22Rv1 (cell line): ENCODE results near the gene A3GALT2.
A peak's percentile ranks its signal among the peaks of the same experiment; 100 is the strongest.

Experiments
- ZFX ChIP-seq: fragments of 450-650 bp; IDR thresholded peaks from 2 replicates; pipeline ENCODE4 v1.6.1; 2017; ENCODE audit warnings: antibody characterized with exemption, borderline replicate concordance
- TF ChIP-seq, protein P1 (sequence below): fragments of 450-650 bp; IDR thresholded peaks from 2 replicates; pipeline ENCODE4 v1.5.1; 2017; ENCODE audit warnings: mild to moderate bottlenecking

DNA sequence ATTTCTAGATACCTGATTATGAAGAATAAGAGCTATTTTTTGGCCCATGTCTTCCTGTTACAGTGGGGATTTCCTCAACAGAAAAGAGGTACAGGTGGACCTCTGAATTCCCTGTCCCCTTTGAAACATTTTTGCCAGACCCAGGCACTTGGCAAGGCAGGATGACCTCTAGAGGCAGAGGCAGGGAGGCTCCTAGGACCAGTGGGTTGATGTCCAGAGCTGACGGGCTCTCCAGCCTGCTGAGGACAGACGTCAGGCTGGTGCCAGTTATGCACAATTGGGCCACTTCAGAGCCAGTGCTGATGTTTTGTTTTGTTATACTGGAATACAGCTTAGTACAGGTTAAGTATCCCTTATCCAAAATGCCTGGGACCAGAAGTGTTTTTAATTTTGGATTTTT is 18.5 kb upstream of the A3GALT2 start:
- TF ChIP-seq, protein P1, sequence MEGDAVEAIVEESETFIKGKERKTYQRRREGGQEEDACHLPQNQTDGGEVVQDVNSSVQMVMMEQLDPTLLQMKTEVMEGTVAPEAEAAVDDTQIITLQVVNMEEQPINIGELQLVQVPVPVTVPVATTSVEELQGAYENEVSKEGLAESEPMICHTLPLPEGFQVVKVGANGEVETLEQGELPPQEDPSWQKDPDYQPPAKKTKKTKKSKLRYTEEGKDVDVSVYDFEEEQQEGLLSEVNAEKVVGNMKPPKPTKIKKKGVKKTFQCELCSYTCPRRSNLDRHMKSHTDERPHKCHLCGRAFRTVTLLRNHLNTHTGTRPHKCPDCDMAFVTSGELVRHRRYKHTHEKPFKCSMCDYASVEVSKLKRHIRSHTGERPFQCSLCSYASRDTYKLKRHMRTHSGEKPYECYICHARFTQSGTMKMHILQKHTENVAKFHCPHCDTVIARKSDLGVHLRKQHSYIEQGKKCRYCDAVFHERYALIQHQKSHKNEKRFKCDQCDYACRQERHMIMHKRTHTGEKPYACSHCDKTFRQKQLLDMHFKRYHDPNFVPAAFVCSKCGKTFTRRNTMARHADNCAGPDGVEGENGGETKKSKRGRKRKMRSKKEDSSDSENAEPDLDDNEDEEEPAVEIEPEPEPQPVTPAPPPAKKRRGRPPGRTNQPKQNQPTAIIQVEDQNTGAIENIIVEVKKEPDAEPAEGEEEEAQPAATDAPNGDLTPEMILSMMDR = peak; percentile 23; the same call in 1 of the 2 replicates
- no peak for TF ChIP-seq ZFX
